Measurements from ENCODE around the gene ANKS1A.

Gene ANKS1A

GRCh38 chr6:34864007-34864406 lies 25.0 kb upstream of the ANKS1A start:
- no peak overlapping the region for H2AFZ ChIP-seq (ENCODE audit: low read length)
- H4K20me1 ChIP-seq (ENCODE audit: insufficient read depth, low read length, poor library complexity, severe bottlenecking), result no peaks in the 10 kb centered on the region
- H3K4me3 ChIP-seq (ENCODE audit: low read length, poor library complexity, severe bottlenecking), result no peak overlapping the region
- H3K4me2 ChIP-seq (ENCODE audit: low read depth, low read length, poor library complexity, severe bottlenecking), result peak overlapping the region; percentile 57
- H3K27me3 ChIP-seq (ENCODE audit: insufficient read depth, low read length, poor library complexity, severe bottlenecking), result no peaks in the 10 kb centered on the region
- H3K4me1 ChIP-seq (ENCODE audit: insufficient read depth, low read length, poor library complexity, severe bottlenecking), result peaks cover 34% of the 10 kb centered on the region
- TF ChIP-seq, protein P1, sequence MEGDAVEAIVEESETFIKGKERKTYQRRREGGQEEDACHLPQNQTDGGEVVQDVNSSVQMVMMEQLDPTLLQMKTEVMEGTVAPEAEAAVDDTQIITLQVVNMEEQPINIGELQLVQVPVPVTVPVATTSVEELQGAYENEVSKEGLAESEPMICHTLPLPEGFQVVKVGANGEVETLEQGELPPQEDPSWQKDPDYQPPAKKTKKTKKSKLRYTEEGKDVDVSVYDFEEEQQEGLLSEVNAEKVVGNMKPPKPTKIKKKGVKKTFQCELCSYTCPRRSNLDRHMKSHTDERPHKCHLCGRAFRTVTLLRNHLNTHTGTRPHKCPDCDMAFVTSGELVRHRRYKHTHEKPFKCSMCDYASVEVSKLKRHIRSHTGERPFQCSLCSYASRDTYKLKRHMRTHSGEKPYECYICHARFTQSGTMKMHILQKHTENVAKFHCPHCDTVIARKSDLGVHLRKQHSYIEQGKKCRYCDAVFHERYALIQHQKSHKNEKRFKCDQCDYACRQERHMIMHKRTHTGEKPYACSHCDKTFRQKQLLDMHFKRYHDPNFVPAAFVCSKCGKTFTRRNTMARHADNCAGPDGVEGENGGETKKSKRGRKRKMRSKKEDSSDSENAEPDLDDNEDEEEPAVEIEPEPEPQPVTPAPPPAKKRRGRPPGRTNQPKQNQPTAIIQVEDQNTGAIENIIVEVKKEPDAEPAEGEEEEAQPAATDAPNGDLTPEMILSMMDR (conservative IDR thresholded peaks at IDR 0.05; ENCODE audit: low read length), result no peak
- TF ChIP-seq EZH2phosphoT487 (IDR thresholded peaks at IDR 0.05; ENCODE audit: borderline replicate concordance), result no peak
- H3K9me3 ChIP-seq (ENCODE audit: insufficient read depth, low read depth, low read length), result no peaks in the 10 kb centered on the region
- H3F3A ChIP-seq (ENCODE audit: low read depth), result no peaks in the 10 kb centered on the region
- H3K9ac ChIP-seq (ENCODE audit: low read depth, low read length, poor library complexity, severe bottlenecking), result peak overlapping the region; percentile 37
- no peaks in the 10 kb centered on the region for H3K79me2 ChIP-seq (ENCODE audit: insufficient read depth, low read length)
- no peaks in the 10 kb centered on the region for H3K9me2 ChIP-seq (replicated peaks; ENCODE audit: low read depth, low read length)
- peaks cover 41% of the 10 kb centered on the region for H3K36me3 ChIP-seq (ENCODE audit: insufficient read depth, low read length)

DNA sequence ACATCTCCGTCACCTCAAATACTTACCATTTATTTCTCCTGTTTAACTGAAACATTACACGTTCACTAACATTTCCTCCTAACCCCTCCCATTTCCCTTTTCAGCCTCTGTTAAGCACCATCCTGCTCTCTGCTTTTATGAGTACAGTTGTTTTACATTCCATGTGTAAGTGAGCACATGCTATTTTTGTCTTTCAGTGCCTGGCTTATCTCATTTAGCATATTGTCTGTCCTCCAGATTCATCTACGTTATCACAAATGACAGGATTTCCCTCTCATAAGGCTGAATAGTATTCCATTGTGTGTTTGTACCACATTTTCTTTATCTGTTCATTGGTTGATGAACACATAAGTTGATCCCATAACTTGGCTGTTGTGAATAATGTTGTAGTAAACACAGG lies 23.9 kb upstream of the ANKS1A start:
- Histone ChIP-seq H3K27me3 (ENCODE audit: insufficient read depth, low read length, poor library complexity, severe bottlenecking) (no peaks in the 10 kb centered on the region), H3K9me3 (ENCODE audit: insufficient read depth, low read depth, low read length) (no peaks in the 10 kb centered on the region), H3K4me1 (ENCODE audit: insufficient read depth, low read length, poor library complexity, severe bottlenecking) (peaks cover 34% of the 10 kb centered on the region), H3K4me2 (ENCODE audit: low read depth, low read length, poor library complexity, severe bottlenecking) (peak overlapping the region; percentile 57), H3K79me2 (ENCODE audit: insufficient read depth, low read length) (no peaks in the 10 kb centered on the region), H2AFZ (ENCODE audit: low read length) (no peak overlapping the region), H3K36me3 (ENCODE audit: insufficient read depth, low read length) (peaks cover 30% of the 10 kb centered on the region), H3F3A (ENCODE audit: low read depth) (no peaks in the 10 kb centered on the region), H3K9me2 (replicated peaks; ENCODE audit: low read depth, low read length) (no peaks in the 10 kb centered on the region), H3K4me3 (ENCODE audit: low read length, poor library complexity, severe bottlenecking) (peak overlapping the region; percentile 25), H4K20me1 (ENCODE audit: insufficient read depth, low read length, poor library complexity, severe bottlenecking) (no peaks in the 10 kb centered on the region), H3K9ac (ENCODE audit: low read depth, low read length, poor library complexity, severe bottlenecking) (peak overlapping the region; percentile 40)
- TF ChIP-seq, protein P1 (conservative IDR thresholded peaks at IDR 0.05; ENCODE audit: low read length), result no peak
- no peak for TF ChIP-seq EZH2phosphoT487 (IDR thresholded peaks at IDR 0.05; ENCODE audit: borderline replicate concordance)

- Histone ChIP-seq H3K4me2 (ENCODE audit: low read depth, low read length, poor library complexity, severe bottlenecking) (peak overlapping the region; percentile 57), H3K4me3 (ENCODE audit: low read length, poor library complexity, severe bottlenecking) (no peak overlapping the region), H3K27me3 (ENCODE audit: insufficient read depth, low read length, poor library complexity, severe bottlenecking) (no peaks in the 10 kb centered on the region), H3K36me3 (ENCODE audit: insufficient read depth, low read length) (peaks cover 34% of the 10 kb centered on the region; the same call in 1 of the 2 replicates), H3K9me3 (ENCODE audit: insufficient read depth, low read depth, low read length) (no peaks in the 10 kb centered on the region), H2AFZ (ENCODE audit: low read length) (no peak overlapping the region), H3K9me2 (replicated peaks; ENCODE audit: low read depth, low read length) (no peaks in the 10 kb centered on the region), H3K9ac (ENCODE audit: low read depth, low read length, poor library complexity, severe bottlenecking) (no peak overlapping the region), H3K4me1 (ENCODE audit: insufficient read depth, low read length, poor library complexity, severe bottlenecking) (peaks cover 34% of the 10 kb centered on the region), H4K20me1 (ENCODE audit: insufficient read depth, low read length, poor library complexity, severe bottlenecking) (no peaks in the 10 kb centered on the region), H3K79me2 (ENCODE audit: insufficient read depth, low read length) (no peaks in the 10 kb centered on the region), H3F3A (ENCODE audit: low read depth) (no peaks in the 10 kb centered on the region)
- TF ChIP-seq EZH2phosphoT487 (IDR thresholded peaks at IDR 0.05; ENCODE audit: borderline replicate concordance), result no peak
- TF ChIP-seq, protein P1 (conservative IDR thresholded peaks at IDR 0.05; ENCODE audit: low read length), result no peak
Observed at GRCh38 chr6:34866509-34866908, 22.5 kb upstream of the ANKS1A start.

Data from Loucy (cell line).